HEK293 (cell line): ENCODE results near the gene CALHM1.

ENCODE experiments used
- CTCF ChIA-PET: fragments of 350-600 bp; formaldehyde crosslinking; extraction: SDS; loops from one replicate; lab custom pipeline; 2021; ENCODE audit warnings: antibody characterized with exemption; lab: Yijun Ruan, JAX
- POLR2A ChIA-PET: fragments of 300-600 bp; formaldehyde crosslinking; extraction: SDS; loops from one replicate; lab custom pipeline; 2020; ENCODE audit warnings: antibody characterized with exemption, inconsistent platforms; lab: Yijun Ruan, JAX
- H3K27ac ChIP-seq: fragments of 200-500 bp; sonication (Bioruptor generic); 2 replicates; pipeline ENCODE4 v1.5.1; 2014; ENCODE audit warnings: low read depth, low read length, control low read depth, inconsistent platforms; ENCODE audit errors: extremely low read depth
- H3K36me3 ChIP-seq, 2 experiments: fragments of 200-500 bp in 1 of 2; sonication (Bioruptor generic) in 1 of 2; 1 replicate in 1 of 2; 2 replicates in 1 of 2; pipeline ENCODE4 v1.5.1; 2014 to 2017; ENCODE audit warnings: inconsistent platforms in 2 of 2, low read length in 2 of 2; ENCODE audit not compliant: control insufficient read depth in 2 of 2, insufficient read depth in 1 of 2
- H3K4me1 ChIP-seq: fragments of 200-500 bp; sonication (Bioruptor generic); 2 replicates; pipeline ENCODE4 v1.5.1; 2014; ENCODE audit warnings: mild to moderate bottlenecking, low read length, inconsistent platforms; ENCODE audit not compliant: control insufficient read depth, insufficient read depth
- H3K4me3 ChIP-seq: 2 replicates; pipeline ENCODE4 v1.5.1; 2011; ENCODE audit warnings: low read depth, mild to moderate bottlenecking, control low read depth, low read length, moderate library complexity
- H3K9me3 ChIP-seq: fragments of 200-500 bp; sonication (Bioruptor generic); 2 replicates; pipeline ENCODE4 v1.5.1; 2014; ENCODE audit warnings: low read depth, low read length, inconsistent platforms; ENCODE audit not compliant: control insufficient read depth, insufficient read depth
- KLF16 ChIP-seq: fragments of 450-650 bp; formaldehyde crosslinking; IDR thresholded peaks from 2 replicates; pipeline ENCODE4 v1.5.1; 2017; ENCODE audit warnings: missing biosample characterization, missing genetic modification characterization
- PRDM1 ChIP-seq: fragments of 450-650 bp; formaldehyde crosslinking; IDR thresholded peaks from 2 replicates; pipeline ENCODE4; 2016; ENCODE audit warnings: missing biosample characterization, missing genetic modification characterization
- SCRT2 ChIP-seq: fragments of 450-650 bp; formaldehyde crosslinking; IDR thresholded peaks from 2 replicates; pipeline ENCODE4 v1.5.1; 2016; ENCODE audit warnings: missing biosample characterization, missing genetic modification characterization
- SP7 ChIP-seq: fragments of 450-650 bp; formaldehyde crosslinking; IDR thresholded peaks from 2 replicates; pipeline ENCODE4 v1.5.1; 2016; ENCODE audit warnings: missing biosample characterization, missing genetic modification characterization
- ZBTB17 ChIP-seq: fragments of 450-650 bp; formaldehyde crosslinking; IDR thresholded peaks from 2 replicates; pipeline ENCODE4 v1.5.1; 2016; ENCODE audit warnings: missing biosample characterization, missing genetic modification characterization
- ZEB2 ChIP-seq: fragments of 450-650 bp; formaldehyde crosslinking; IDR thresholded peaks from 2 replicates; pipeline ENCODE4 v1.5.1; 2016; ENCODE audit warnings: missing biosample characterization, missing genetic modification characterization
- ZNF221 ChIP-seq: fragments of 450-650 bp; formaldehyde crosslinking; IDR thresholded peaks from 2 replicates; pipeline ENCODE4 v1.5.1; 2017; ENCODE audit warnings: missing biosample characterization, missing genetic modification characterization, borderline replicate concordance
- ZNF24 ChIP-seq: fragments of 450-650 bp; formaldehyde crosslinking; IDR thresholded peaks from 2 replicates; pipeline ENCODE4 v1.5.1; 2016; ENCODE audit warnings: missing biosample characterization, missing genetic modification characterization
- ZNF324 ChIP-seq: fragments of 450-650 bp; formaldehyde crosslinking; IDR thresholded peaks from 2 replicates; pipeline ENCODE4 v1.5.1; 2016; ENCODE audit warnings: missing biosample characterization, missing genetic modification characterization
- ZNF366 ChIP-seq: fragments of 450-650 bp; formaldehyde crosslinking; conservative IDR thresholded peaks from 2 replicates; pipeline ENCODE4 v1.5.1; 2016; ENCODE audit warnings: missing biosample characterization, missing genetic modification characterization
- ZNF600 ChIP-seq: fragments of 450-650 bp; formaldehyde crosslinking; IDR thresholded peaks from 2 replicates; pipeline ENCODE4 v1.5.1; 2016; ENCODE audit warnings: missing biosample characterization, missing genetic modification characterization
- ZXDB ChIP-seq: fragments of 450-650 bp; formaldehyde crosslinking; IDR thresholded peaks from 2 replicates; pipeline ENCODE4 v1.5.1; 2016; ENCODE audit warnings: missing biosample characterization, missing genetic modification characterization
- TF ChIP-seq, protein P1 (sequence below): fragments of 450-650 bp; formaldehyde crosslinking; IDR thresholded peaks from 2 replicates; pipeline ENCODE4 v1.5.1; 2016; ENCODE audit warnings: missing biosample characterization, missing genetic modification characterization
- TF ChIP-seq, protein P2 (sequence below): fragments of 450-650 bp; formaldehyde crosslinking; IDR thresholded peaks from 2 replicates; pipeline ENCODE4 v1.5.1; 2016; ENCODE audit warnings: missing biosample characterization, missing genetic modification characterization
- TF ChIP-seq, protein P3 (sequence below): fragments of 450-650 bp; formaldehyde crosslinking; IDR thresholded peaks from 2 replicates; pipeline ENCODE4 v1.5.1; 2016; ENCODE audit warnings: missing biosample characterization, missing genetic modification characterization
- TF ChIP-seq, protein P4 (sequence below): fragments of 450-650 bp; formaldehyde crosslinking; IDR thresholded peaks from 2 replicates; pipeline ENCODE4 v1.5.1; 2016; ENCODE audit warnings: missing biosample characterization, missing genetic modification characterization

Gene CALHM1

DNA sequence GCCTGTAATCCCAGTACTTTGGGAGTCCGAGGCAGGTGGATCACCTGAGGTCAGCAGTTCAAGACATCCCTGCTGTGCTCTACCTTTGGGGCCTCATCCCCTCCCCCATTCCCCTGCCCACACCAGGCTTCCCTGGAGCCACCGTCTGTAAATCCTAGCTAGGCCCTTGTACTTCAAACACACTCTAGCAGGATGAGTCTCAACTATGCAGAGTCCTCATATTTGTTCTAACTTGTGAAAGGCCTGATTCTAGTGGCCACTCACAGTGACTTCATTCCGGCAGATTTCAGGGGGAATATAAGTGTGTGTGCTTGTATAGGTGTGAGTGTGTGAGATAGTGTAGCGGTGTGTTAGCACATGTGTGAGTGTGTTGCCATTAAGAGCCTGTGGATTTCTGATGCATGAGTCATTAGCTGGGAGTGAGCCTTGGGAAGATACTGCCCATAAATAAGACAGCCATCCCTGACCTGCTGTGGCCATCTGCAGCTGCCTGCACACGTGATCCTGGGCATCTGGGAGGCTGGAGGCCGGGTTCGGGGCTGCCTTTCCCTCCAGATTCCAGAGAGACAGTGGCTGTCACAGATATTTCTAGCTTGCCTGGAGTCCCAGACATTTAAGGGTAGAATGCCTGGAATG, 33.1 kb upstream of the CALHM1 start (continued):
- TF ChIP-seq, protein P1, sequence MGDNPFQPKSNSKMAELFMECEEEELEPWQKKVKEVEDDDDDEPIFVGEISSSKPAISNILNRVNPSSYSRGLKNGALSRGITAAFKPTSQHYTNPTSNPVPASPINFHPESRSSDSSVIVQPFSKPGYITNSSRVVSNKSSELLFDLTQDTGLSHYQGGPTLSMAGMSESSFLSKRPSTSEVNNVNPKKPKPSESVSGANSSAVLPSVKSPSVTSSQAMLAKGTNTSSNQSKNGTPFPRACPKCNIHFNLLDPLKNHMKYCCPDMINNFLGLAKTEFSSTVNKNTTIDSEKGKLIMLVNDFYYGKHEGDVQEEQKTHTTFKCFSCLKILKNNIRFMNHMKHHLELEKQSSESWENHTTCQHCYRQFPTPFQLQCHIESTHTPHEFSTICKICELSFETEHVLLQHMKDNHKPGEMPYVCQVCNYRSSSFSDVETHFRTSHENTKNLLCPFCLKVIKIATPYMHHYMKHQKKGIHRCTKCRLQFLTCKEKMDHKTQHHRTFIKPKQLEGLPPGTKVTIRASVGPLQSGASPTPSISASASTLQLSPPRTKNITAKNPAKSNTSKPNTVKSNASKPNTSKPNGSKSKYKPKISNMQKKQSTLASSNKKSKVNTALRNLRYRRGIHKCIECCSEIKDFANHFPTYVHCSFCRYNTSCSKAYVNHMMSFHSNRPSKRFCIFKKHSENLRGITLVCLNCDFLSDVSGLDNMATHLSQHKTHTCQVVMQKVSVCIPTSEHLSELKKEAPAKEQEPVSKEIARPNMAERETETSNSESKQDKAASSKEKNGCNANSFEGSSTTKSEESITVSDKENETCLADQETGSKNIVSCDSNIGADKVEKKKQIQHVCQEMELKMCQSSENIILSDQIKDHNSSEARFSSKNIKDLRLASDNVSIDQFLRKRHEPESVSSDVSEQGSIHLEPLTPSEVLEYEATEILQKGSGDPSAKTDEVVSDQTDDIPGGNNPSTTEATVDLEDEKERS (tag by site-specific recombination) = peak; percentile 70; the same call in 1 of the 2 replicates
- TF ChIP-seq, protein P2, sequence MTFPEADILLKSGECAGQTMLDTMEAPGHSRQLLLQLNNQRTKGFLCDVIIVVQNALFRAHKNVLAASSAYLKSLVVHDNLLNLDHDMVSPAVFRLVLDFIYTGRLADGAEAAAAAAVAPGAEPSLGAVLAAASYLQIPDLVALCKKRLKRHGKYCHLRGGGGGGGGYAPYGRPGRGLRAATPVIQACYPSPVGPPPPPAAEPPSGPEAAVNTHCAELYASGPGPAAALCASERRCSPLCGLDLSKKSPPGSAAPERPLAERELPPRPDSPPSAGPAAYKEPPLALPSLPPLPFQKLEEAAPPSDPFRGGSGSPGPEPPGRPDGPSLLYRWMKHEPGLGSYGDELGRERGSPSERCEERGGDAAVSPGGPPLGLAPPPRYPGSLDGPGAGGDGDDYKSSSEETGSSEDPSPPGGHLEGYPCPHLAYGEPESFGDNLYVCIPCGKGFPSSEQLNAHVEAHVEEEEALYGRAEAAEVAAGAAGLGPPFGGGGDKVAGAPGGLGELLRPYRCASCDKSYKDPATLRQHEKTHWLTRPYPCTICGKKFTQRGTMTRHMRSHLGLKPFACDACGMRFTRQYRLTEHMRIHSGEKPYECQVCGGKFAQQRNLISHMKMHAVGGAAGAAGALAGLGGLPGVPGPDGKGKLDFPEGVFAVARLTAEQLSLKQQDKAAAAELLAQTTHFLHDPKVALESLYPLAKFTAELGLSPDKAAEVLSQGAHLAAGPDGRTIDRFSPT (tag by site-specific recombination) = peak; percentile 87
- TF ChIP-seq ZNF221 (tag by site-specific recombination) (no peak), KLF16 (tag by site-specific recombination) (peak; percentile 47; the same call in 1 of the 2 replicates), ZEB2 (tag by site-specific recombination) (peak; percentile 82; the same call in 1 of the 2 replicates), SCRT2 (tag by site-specific recombination) (peak; percentile 82), ZNF366 (peak; percentile 72), ZXDB (peak; percentile 72), PRDM1 (tag by site-specific recombination) (peak; percentile 68; the same call in 1 of the 2 replicates), ZNF24 (0 out of 2 replicates have a peak, but pooled peaks have one; percentile 49), ZNF600 (tag by site-specific recombination) (peak; percentile 79)
- TF ChIP-seq, protein P3, sequence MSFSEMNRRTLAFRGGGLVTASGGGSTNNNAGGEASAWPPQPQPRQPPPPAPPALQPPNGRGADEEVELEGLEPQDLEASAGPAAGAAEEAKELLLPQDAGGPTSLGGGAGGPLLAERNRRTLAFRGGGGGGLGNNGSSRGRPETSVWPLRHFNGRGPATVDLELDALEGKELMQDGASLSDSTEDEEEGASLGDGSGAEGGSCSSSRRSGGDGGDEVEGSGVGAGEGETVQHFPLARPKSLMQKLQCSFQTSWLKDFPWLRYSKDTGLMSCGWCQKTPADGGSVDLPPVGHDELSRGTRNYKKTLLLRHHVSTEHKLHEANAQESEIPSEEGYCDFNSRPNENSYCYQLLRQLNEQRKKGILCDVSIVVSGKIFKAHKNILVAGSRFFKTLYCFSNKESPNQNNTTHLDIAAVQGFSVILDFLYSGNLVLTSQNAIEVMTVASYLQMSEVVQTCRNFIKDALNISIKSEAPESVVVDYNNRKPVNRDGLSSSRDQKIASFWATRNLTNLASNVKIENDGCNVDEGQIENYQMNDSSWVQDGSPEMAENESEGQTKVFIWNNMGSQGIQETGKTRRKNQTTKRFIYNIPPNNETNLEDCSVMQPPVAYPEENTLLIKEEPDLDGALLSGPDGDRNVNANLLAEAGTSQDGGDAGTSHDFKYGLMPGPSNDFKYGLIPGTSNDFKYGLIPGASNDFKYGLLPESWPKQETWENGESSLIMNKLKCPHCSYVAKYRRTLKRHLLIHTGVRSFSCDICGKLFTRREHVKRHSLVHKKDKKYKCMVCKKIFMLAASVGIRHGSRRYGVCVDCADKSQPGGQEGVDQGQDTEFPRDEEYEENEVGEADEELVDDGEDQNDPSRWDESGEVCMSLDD (tag by site-specific recombination) = peak; percentile 67; the same call in 1 of the 2 replicates
- TF ChIP-seq, protein P4, sequence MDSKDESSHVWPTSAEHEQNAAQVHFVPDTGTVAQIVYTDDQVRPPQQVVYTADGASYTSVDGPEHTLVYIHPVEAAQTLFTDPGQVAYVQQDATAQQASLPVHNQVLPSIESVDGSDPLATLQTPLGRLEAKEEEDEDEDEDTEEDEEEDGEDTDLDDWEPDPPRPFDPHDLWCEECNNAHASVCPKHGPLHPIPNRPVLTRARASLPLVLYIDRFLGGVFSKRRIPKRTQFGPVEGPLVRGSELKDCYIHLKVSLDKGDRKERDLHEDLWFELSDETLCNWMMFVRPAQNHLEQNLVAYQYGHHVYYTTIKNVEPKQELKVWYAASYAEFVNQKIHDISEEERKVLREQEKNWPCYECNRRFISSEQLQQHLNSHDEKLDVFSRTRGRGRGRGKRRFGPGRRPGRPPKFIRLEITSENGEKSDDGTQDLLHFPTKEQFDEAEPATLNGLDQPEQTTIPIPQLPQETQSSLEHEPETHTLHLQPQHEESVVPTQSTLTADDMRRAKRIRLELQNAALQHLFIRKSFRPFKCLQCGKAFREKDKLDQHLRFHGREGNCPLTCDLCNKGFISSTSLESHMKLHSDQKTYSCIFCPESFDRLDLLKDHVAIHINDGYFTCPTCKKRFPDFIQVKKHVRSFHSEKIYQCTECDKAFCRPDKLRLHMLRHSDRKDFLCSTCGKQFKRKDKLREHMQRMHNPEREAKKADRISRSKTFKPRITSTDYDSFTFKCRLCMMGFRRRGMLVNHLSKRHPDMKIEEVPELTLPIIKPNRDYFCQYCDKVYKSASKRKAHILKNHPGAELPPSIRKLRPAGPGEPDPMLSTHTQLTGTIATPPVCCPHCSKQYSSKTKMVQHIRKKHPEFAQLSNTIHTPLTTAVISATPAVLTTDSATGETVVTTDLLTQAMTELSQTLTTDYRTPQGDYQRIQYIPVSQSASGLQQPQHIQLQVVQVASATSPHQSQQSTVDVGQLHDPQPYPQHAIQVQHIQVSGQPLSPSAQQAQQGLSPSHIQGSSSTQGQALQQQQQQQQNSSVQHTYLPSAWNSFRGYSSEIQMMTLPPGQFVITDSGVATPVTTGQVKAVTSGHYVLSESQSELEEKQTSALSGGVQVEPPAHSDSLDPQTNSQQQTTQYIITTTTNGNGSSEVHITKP = peak; percentile 57

DNA sequence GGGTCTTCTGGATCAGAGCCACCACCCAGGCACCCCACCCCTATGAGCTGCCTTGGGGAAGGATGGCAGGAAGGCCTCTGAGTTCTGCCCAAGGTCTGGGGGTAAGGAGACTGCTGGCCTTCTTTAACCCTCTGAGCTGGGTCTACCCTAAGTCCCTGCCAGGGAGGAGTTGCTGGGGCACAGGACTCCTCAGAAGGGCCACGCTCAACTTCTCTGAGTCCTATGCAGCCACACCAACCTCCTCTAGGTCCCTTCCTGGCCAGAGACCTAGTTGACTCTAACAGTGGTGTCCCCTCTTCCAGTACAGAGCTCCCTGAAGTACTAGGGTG, 32.2 kb upstream of the CALHM1 start:
- ChIA-PET POLR2A (interaction anchor here (0.9 to 1.5 kb wide), 5 partner anchors 12 to 95 kb away, joined by 3 to 5 read pairs (median 4); partner anchors contain the start of genes ATP5MK and PDCD11), CTCF (interaction anchor here (0.6 to 6.1 kb wide), 11 partner anchors 8 to 156 kb away, joined by 3 to 41 read pairs (median 4); no protein-coding TSS in a partner anchor)
- Histone ChIP-seq H3K9me3 (no peaks in the 10 kb centered on the region), H3K4me3 (no peak overlapping the region), H3K27ac (no peak overlapping the region), H3K4me1 (no peaks in the 10 kb centered on the region), H3K36me3 (no peaks in the 10 kb centered on the region)
- TF ChIP-seq SP7 (tag by site-specific recombination) (0 out of 2 replicates have a peak, but pooled peaks have one; percentile 0), ZNF324 (no peak), ZBTB17 (tag by site-specific recombination) (no peak)
